ENCODE data around the gene HIF3A.

HIF3A gene

DNA sequence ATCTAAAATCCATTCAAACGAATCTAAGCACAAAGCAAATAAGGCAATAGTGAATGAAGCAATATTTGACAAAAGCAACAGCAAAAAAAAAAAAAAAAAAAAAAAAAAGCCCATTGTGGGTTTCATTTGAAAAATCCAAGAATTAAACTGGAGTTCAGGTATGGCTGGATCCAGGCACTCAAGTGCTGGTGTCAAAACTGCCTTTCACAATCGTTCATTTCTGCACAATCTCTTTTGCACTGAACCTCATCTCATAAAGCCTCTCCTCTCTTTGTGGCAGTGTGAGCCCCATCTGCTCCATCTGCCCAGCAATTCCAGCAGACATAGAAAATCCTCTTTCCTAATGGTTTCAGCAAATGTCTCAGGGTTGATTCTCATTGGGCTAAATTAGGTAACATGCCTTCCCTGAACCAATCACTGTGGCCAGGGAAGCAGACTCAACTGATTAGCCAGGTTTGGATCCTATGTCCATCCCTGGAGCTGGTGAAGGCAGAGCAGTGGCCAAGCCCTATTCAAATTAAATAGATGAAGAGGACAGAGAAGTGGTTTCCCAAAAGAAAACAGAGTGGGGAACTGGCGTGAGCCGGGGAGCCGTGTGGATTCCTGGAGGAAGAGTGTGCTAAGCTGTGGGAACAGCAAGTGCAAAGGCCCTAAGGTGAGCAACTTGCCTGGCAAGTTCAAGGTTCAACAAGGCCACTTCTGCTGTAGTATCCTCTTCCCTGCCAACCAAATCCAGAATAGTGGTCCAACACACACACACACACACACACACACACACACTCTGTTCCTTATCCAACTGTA lies 1.2 kb upstream of the HIF3A start:
- TF ChIP-seq, protein P1, sequence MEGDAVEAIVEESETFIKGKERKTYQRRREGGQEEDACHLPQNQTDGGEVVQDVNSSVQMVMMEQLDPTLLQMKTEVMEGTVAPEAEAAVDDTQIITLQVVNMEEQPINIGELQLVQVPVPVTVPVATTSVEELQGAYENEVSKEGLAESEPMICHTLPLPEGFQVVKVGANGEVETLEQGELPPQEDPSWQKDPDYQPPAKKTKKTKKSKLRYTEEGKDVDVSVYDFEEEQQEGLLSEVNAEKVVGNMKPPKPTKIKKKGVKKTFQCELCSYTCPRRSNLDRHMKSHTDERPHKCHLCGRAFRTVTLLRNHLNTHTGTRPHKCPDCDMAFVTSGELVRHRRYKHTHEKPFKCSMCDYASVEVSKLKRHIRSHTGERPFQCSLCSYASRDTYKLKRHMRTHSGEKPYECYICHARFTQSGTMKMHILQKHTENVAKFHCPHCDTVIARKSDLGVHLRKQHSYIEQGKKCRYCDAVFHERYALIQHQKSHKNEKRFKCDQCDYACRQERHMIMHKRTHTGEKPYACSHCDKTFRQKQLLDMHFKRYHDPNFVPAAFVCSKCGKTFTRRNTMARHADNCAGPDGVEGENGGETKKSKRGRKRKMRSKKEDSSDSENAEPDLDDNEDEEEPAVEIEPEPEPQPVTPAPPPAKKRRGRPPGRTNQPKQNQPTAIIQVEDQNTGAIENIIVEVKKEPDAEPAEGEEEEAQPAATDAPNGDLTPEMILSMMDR (IDR thresholded peaks at IDR 0.05; ENCODE audit: extremely low read depth, missing control alignments) = no peak
- no peak for DNase-seq (ENCODE audit: low spot score)

DNA sequence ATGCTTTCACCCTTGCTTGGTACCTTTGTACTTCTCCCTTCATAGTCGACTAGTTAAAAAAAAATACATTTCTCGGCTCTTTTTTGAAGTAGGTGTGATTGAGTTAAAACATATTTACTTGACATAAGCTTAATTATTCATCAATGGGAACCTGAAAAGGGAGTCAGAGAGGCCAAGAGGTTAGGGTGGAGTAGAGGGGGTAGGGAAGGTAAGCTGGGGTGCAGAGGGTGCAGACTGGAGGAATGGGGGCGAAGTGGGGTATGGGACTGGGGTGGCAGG lies 701 bp upstream of the HIF3A start:
- DNase-seq (ENCODE audit: low spot score) = no peak
- TF ChIP-seq, protein P1 (IDR thresholded peaks at IDR 0.05; ENCODE audit: extremely low read depth, missing control alignments) = no peak

DNA sequence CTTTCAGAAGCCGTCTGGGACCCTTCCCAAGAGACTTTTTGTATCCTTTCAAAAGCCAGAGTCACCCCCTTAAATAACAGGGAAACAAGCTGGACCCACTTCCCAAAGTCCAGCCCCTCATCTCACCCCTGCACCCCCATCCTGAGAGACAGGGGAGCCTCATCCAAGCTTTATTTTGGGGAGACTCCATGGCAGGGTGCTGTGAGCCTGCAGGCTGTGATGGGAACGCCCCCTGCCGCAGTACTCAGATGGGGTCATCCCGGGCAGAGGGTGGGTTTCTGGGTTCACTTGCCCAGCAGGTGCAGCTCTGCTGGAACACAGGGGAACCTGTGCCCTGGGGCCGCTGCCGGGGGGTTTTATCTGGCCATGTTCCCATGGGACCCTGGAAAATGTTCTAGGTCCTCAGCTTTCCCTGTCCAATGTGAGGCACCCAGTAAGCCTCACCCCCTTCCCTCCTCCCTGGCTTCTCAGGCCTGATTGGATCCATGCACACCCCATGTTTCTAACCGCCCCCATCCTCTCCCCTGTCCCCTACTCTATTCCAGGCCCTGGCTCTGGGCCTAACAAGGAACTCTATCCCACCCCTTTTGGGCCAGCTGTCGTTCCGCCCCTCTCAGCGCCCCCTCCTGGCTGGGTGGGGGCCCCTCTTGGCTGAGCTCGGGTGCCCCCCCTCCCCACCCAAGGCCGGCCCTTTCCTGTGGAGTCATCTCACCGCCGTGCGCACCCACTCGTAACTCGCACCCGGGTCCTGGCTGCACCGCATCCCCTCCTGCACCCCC lies 1.0 kb downstream of the HIF3A start:
- DNase-seq (ENCODE audit: low spot score) = no peak
- TF ChIP-seq, protein P1 (IDR thresholded peaks at IDR 0.05; ENCODE audit: extremely low read depth, missing control alignments) = no peak

DNA sequence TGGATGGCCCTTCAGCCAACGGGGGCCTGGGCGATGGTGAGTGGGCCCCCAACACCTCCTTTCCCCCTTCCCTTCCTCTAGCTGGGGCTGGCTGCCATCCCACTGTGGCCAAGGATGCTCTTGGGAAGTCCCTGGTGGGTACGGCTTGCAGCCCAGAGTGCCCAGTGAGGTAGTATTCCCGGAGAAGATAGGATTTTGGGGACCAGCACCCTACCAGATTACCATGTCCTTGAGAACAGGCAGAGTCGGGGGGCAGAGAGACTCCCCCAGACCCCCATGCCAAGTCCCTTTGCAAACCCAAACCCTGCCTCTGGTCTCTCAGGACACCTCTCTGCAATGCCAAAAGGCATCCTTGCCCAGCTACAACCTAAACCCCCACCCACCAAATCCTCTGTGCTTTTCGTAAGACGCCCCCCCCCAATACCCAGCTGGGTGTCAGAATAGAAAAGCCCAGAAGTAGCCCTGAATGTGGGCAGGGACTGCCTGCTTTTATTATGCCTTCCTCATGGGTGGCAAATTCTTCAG lies 1.7 kb downstream of the HIF3A start:
- TF ChIP-seq, protein P1 (IDR thresholded peaks at IDR 0.05; ENCODE audit: extremely low read depth, missing control alignments) = no peak
- no peak for DNase-seq (ENCODE audit: low spot score)

DNA sequence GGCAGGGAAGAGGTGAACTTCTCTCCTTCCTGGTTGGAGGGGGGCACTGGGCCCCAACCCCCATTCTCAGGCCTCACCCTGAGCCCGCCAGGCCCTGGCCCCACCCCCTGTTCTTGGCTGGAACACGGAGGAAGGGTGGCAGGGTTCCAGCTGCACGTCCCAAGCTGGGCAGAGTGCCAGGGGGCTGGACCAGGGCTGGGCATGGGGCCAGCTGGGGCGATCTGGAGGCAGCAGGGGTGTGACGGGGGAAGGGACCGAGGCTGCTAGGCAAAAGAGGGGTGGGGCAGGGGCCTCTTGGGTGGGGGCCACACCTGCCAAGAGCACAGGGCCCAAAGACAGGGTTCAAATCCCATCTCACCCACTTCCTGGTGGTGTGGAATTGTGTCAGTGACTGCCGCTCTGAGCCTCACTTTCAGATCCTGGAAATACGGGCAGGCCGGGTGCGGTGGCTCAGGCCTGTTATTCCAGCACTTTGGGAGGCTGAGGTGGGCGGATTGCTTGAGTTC lies 2.2 kb downstream of the HIF3A start:
- no peak for DNase-seq (ENCODE audit: low spot score)
- TF ChIP-seq, protein P1 (IDR thresholded peaks at IDR 0.05; ENCODE audit: extremely low read depth, missing control alignments) = no peak

DNA sequence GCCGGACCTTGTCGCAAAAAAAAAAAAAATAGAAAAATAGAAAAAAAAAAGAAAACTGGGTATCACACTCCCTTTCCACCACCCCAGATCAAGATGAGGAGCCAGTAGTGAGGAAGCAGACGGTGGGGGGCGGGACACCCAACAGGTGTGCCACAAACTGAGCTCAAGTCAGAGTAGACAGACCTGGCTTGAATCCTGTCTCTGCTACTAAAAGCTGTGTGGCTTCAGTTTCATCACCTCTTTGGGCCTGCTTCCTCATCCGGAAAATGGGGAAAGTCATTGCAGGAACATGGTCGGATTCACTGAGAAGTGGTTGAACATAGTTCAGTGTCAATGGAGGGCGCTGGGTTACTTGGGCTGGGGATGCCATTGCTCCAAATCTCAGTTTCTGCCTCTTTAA lies 2.9 kb downstream of the HIF3A start:
- DNase-seq (ENCODE audit: low spot score) = no peak
- TF ChIP-seq, protein P1 (IDR thresholded peaks at IDR 0.05; ENCODE audit: extremely low read depth, missing control alignments) = no peak

DNA sequence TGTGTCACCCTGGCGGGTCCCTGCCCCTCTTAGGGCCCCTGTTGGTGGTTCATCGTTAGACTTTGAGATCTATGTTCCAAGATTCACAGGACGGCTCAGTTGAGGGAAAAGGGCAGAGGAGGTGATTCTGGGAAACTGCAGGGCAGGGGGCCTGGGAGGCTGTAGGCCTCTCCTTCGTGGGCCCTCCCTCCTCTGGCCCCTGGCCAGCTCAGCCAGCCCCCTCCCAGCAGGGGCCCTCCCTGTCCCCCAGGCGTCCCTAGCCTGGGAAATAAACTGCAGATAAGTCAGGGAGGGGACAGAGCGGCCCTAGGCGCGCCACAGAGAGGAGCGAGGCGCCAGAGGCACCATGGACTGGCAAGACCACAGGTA lies 6.5 kb downstream of the HIF3A start:
- TF ChIP-seq, protein P1 (IDR thresholded peaks at IDR 0.05; ENCODE audit: extremely low read depth, missing control alignments) = no peak
- DNase-seq (ENCODE audit: low spot score) = no peak

Data from GM20000 (cell line).